LNCaP clone FGC (cell line): ENCODE measurements around the gene CRTAC1.

Experiments used
- DNase-seq: peaks from one replicate; pipeline ENCODE4 v3.0.0-alpha.2; 2011; ENCODE audit warnings: low read depth
- H3K4me3 ChIP-seq: 2 replicates; pipeline ENCODE4 v1.5.1; 2011; ENCODE audit warnings: mild to moderate bottlenecking, low read depth, low read length, control low read depth
- TF ChIP-seq, protein P1 (sequence below): IDR thresholded peaks from 2 replicates; pipeline ENCODE4 v1.5.1; 2012; ENCODE audit warnings: mild to moderate bottlenecking; ENCODE audit not compliant: control insufficient read depth, insufficient read depth; ENCODE audit errors: extremely low read depth

CRTAC1 gene

DNA sequence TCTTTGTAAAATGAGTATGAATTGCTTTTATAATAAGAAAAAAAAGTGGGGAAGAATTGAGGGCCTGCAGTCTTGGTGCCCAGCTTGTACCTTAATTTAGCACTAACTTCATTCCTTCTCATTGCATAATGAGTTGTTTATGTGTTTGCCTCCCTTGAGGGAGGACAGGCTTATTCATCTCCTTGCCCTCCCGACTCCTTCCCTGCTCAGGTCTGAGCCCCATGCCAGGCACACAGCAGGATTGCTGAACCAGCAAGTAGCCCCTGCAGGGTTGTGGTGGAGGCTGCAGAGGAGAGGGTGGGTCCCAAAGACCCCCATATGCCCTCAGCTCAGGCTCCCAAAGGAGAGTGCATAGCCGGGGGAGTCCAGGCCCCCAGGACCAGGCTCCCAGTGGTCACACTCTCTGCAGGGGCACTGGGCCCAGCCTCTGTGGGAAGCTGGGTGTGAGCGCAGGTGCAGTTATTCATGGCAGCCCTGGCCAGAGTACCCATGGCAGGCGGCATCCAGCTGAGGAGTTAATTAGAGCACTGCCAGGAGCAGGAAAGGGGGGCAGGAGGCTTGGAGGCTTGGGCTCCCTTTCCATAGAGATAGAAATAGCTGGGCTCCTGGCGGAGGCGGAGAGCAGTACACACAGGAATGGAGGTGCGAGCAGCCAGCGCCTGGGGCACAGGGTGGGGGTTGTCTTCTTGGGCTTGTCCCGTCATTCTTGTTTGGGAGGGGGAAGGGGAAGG lies 208.9 kb downstream of the CRTAC1 start:
- TF ChIP-seq, protein P1, sequence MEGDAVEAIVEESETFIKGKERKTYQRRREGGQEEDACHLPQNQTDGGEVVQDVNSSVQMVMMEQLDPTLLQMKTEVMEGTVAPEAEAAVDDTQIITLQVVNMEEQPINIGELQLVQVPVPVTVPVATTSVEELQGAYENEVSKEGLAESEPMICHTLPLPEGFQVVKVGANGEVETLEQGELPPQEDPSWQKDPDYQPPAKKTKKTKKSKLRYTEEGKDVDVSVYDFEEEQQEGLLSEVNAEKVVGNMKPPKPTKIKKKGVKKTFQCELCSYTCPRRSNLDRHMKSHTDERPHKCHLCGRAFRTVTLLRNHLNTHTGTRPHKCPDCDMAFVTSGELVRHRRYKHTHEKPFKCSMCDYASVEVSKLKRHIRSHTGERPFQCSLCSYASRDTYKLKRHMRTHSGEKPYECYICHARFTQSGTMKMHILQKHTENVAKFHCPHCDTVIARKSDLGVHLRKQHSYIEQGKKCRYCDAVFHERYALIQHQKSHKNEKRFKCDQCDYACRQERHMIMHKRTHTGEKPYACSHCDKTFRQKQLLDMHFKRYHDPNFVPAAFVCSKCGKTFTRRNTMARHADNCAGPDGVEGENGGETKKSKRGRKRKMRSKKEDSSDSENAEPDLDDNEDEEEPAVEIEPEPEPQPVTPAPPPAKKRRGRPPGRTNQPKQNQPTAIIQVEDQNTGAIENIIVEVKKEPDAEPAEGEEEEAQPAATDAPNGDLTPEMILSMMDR, result no peak
- no peak overlapping the region for H3K4me3 ChIP-seq
- no peak for DNase-seq

DNA sequence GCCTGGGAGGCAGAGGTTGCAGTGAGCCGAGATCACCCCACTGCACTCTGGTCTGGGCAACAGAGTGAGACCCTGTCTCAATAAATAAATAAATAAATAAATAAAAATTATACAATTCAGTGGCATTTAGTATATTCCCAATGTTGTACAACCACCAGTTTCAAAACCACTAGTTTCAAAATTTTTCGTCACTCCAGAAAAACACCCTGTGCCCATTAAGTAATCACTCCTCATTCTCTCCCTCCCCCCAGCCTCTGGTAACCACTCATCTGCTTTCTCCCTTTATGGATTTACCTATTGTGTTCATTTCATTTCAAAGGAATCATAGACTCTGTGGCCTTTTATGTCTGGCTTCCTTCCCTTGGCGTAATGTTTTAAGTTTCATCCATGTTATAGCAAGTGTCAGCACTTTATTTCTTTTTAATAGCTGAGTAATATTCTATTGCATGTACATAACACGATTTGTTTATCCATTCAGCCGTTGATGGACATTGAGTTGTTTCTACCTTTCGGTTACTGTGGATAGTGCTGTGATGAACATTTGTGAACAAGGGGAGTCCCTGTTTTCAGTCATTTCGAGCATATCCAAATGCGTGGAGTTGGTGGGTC lies 210.2 kb downstream of the CRTAC1 start:
- DNase-seq, result no peak
- no peak overlapping the region for H3K4me3 ChIP-seq
- TF ChIP-seq, protein P1, result no peak

DNA sequence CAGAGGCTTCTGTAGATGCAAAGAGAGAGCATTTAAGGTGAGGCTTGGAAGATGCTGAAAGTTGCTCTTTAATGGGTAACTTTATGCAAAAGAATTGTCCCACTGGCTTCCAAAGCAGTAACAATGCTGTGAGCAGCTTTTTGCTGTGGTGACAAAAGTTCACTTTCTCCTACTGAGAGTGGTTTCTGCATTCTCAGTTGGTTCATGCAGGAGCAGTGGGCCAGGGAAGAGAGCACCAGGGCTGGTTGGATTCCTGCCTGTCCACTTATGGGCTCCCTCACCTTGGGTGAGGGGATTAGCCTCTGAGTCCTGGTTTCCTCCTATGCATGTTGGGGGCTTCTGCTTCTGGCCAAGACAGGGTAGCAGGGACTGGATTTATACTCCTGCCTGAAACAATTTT lies 211.8 kb downstream of the CRTAC1 start:
- no peak overlapping the region for H3K4me3 ChIP-seq
- DNase-seq, result no peak
- TF ChIP-seq, protein P1, result no peak

GRCh38 chr10:97816609-97817008 lies 213.8 kb downstream of the CRTAC1 start:
- TF ChIP-seq, protein P1, result no peak
- no peak overlapping the region for H3K4me3 ChIP-seq
- DNase-seq, result no peak
